Caki2 (cell line): ENCODE results near the gene CORO7. TPM values are rescaled to one million over a fixed set of nuclear protein-coding genes. Genes with fewer than 3 reads are reported as not detected.

Experiments used
- DNase-seq: peaks from one replicate; pipeline ENCODE4 v3.0.0-alpha.2; 2015; ENCODE audit warnings: low read depth
- in situ Hi-C: cut with HindIII; loops from 2 replicates; pipeline ENCODE4 v1.10.0; 2016; ENCODE audit warnings: low sequenced_read_pairs, low pct_unique_long_range_greater_than_20kb, mixed read lengths
- total RNA-seq: library from RNA; depleted of rRNA; stranded (reverse); fragments of >200 nt; shearing (Covaris generic); gene quantifications from 2 replicates; pipeline ENCODE4 v1.2.3, GENCODE V29; 2014; ENCODE audit warnings: low replicate concordance

The CORO7 gene
- total RNA-seq, 1 experiment from 2014 or later: 31.7 TPM

GRCh38 chr16:4377573-4378154, 38.7 kb downstream of the CORO7 start:
- in situ Hi-C loops: no loop called here
- no peak for DNase-seq

DNA sequence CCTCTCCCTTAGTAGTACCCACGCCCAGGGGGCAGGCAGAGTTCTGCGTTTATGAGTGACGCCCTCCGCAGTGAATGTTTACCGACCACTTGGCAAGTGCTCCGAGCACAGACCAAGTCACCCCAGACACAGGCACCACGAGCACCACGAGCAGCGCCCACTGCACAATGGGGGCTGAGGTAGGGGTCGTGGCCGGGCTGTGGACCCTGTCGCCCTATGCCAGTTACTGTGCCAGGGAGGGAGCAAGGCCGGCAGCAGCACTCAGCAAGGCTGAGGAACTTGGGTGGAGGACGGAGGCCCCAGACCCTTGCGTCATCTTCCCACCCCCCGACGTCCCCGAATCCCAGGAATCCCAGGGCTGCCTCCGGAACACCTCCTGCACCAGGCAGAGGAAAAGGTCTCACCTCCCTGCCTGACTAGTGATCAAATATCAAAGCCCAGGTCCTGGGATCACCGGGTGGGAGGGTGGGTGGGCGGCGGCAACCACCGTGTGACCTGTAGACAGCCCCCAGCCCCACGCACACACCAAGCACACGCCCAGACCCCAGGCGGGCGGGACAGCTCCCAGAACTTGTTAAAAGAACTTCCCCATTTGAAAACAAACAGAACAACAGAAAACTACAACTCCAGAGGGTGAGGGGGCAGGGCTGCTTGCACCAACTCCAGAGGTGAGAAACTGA, 39.4 kb downstream of the CORO7 start:
- no peak for DNase-seq
- in situ Hi-C loops: no loop called here

- no peak for DNase-seq
- in situ Hi-C loops: no loop called here
Observed at GRCh38 chr16:4376126-4376892, 40.1 kb downstream of the CORO7 start.

- DNase-seq: no peak
- in situ Hi-C loops: no loop called here
Observed at GRCh38 chr16:4375717-4376116, 40.7 kb downstream of the CORO7 start.

DNA sequence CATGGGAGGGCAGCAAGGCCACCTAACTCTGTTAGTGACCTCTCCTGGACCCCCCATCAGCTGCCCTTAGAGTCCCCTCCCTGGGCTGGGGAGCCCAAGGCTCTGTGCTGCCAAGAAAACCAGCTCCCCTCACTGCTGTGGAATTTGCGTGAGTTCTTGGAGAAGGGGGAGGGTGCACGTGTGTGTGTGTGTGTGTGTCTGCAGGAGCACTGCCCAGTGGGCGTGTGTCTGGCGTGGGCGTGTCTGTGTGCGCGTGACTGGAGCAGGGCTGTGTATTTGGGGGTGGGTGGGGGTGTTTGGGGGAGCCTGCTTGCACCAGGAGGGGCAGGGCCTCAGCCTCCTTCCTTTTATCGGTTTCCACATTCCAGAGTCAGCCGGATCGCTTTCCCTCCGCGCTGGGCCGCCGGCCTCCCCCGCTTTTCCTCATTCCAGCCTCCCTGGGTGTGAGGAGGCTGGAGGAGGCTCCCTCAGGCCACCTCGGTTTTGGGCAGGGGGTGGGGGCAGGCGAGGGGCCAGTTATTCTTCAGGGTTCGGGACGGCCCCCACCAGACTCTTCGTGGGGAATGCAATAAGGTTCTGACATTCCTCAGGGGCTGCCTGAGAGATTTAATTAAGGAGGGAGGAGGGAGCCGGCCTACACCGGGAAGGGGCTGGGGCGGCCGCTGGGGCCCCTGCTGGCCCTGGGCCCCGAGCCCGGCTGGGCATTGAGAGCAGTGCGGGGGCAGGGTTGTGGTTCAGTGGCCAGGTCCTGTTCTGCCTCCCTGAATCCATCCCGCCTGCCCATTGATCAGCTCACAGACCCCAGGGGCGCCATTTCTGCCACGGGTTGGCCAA, 42.3 kb downstream of the CORO7 start:
- in situ Hi-C loops: no loop called here
- DNase-seq: no peak

DNA sequence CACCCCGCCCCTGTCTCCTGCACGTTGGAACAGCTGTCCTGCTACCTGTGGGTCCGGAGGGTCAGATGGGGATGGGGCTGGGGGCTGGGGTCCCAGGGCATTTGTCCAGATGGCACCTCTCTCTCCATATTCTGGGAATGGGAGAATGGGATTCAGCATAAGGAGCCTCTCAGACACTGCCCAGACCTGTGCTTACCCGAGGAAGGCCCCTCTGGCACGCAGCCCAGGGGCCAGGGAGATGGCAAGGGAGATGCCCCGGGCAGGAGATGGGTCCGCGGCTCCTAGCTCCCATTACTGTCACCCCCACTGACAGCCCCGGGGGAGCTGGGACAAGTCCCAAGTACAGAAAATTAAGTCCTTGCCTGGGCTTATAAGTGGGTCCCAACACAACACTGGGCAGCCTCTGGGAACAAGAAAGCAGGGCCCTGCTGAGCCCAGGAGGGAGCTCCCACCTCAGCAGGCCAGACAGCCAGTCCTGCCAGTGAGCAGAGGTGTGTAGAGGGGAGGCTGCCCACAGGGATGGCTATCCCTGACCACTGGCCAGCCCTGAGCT, 43.0 kb downstream of the CORO7 start:
- in situ Hi-C loops: no loop called here
- DNase-seq: no peak

GRCh38 chr16:4372578-4373355, 43.6 kb downstream of the CORO7 start:
- in situ Hi-C loops: no loop called here
- no peak for DNase-seq

GRCh38 chr16:4372001-4372577, 44.3 kb downstream of the CORO7 start:
- DNase-seq: no peak

GRCh38 chr16:4371357-4372000, 44.9 kb downstream of the CORO7 start, which contains the start of gene VASN:
VASN (plus strand) TSS chr16:4371848; CDS start chr16:4380878, 9,030 bp downstream.
- peak; percentile 70 for DNase-seq
- in situ Hi-C loops: no loop called here

More at GRCh38 chr16:4372001-4372577, 44.3 kb downstream of the CORO7 start:
- in situ Hi-C loops: no loop called here

GRCh38 chr16:4370570-4371356, 45.6 kb downstream of the CORO7 start:
- peak; percentile 57 for DNase-seq
- in situ Hi-C loops: no loop called here

DNA sequence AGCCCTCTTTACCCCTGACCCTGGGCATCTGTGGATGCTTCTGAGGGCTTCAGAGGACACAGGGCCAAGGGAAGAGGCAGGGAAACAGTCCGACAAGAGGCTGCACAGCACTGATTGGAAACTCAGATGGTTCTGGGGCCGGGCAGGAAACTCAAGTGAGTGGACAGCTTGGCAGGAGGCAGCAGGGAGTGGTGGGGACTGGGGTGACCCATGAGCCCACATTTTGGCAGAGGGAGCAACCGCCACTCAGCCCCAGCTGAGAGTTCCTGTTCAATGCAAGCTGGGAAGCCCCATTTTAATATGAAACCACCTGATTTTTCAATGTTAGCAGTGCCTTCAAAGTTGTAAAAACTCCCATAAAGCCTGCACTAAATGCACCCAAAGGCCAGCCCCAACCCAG, 46.2 kb downstream of the CORO7 start:
- DNase-seq: no peak
- in situ Hi-C loops: no loop called here

- peak; percentile 54 for DNase-seq
- in situ Hi-C loops: no loop called here
Observed at GRCh38 chr16:4369007-4369733, 47.2 kb downstream of the CORO7 start.

- in situ Hi-C loops: no loop called here
Observed at GRCh38 chr16:4367393-4367856, 49.0 kb downstream of the CORO7 start.

DNA sequence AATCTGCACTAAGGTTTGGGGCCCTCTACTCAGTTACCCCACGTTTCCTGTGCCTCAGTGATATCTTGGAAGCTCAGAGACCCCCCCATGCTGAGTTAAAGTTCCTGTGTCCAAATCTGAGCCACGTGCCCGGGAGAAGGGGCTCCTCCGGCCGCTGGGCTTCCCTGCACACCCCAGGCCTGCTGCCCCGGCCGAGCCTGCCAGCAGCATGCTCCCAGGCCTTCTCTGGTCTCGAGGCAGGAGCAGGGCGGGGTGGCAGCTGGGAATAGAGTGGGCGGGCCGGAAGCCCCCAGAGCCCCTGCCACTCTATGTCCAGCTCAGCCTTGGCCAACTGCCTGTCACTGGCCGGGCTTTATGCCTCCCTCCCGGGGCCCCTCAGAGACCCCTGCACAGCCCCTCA, 50.4 kb downstream of the CORO7 start:
- in situ Hi-C loops: no loop called here
- DNase-seq: no peak

More at GRCh38 chr16:4367393-4367856, 49.0 kb downstream of the CORO7 start:
- DNase-seq: no peak

DNA sequence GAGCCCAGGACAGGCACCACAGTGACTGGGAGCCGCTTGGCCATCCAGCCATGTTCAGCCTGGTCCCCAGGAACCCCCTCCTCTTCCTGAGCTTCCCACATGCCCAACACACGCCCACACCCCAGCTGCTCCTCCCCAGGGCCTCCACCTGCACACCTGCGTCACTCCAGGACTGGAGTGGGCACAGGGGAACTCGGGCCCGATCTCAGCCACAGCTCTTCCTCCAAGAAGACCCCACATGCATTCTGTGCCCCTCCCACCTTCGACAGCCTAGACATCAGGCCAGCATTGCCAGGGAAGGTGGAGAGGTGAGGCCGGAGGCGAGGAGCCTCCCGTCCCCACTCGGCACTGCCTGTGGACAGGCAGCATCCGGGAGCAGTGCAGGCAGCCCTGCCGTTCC, 50.8 kb downstream of the CORO7 start:
- DNase-seq: no peak
- in situ Hi-C loops: no loop called here
